A549 (cell line): Measurements from ENCODE around the gene MITF. TPM values are rescaled to one million over a fixed set of nuclear protein-coding genes. Genes with fewer than 3 reads are reported as not detected.

ENCODE experiments used
- ATAC-seq, 2 experiments: fragments of 200-7000 bp in 1 of 2; fragments of >200 bp in 1 of 2; cut with Nextera tagmentation in 1 of 2; cut with Tn5 transposase in 1 of 2; 3 replicates each; pipeline versions ENCODE4 v1.8.0 to v1.9.1; 2018 to 2020; ENCODE audit warnings: mild to moderate bottlenecking in 1 of 2, moderate library complexity in 1 of 2
- CTCF ChIA-PET: fragments of 300-600 bp; sonication (Branson Sonifier 250); formaldehyde crosslinking; extraction: SDS; loops from one replicate; lab custom pipeline; 2021; ENCODE audit warnings: antibody characterized with exemption, inconsistent platforms; lab: Yijun Ruan, JAX
- POLR2A ChIA-PET: fragments of 350-600 bp; formaldehyde crosslinking; extraction: SDS; loops from one replicate; lab custom pipeline; 2021; ENCODE audit warnings: antibody characterized with exemption, inconsistent platforms; lab: Yijun Ruan, JAX
- DNase-seq, 2 experiments: peaks; one replicate each; pipeline versions ENCODE4 v3.0.0 to v3.0.0-alpha.2; 2011 to 2016; ENCODE audit warnings: low read depth in 1 of 2, low spot score in 1 of 2
- FAIRE-seq: peaks from 2 replicates; lab custom pipeline; 2011; peaks lifted over from hg19 to GRCh38; lab: Jason Lieb, UNC
- H3K27ac ChIP-seq, 2 experiments: fragments of >200 bp; sonication (Bioruptor Twin); formaldehyde crosslinking; 3 replicates each; pipeline ENCODE4 v1.5.1; 2016 to 2017
- H3K4me1 ChIP-seq: fragments of >200 bp; sonication (Bioruptor Twin); formaldehyde crosslinking; 3 replicates; pipeline ENCODE4 v1.6.1; 2016
- H3K4me2 ChIP-seq: fragments of >200 bp; sonication (Bioruptor Twin); formaldehyde crosslinking; 3 replicates; pipeline ENCODE4 v1.6.1; 2016
- H3K4me3 ChIP-seq: fragments of >200 bp; sonication (Bioruptor Twin); formaldehyde crosslinking; 3 replicates; pipeline ENCODE4 v1.5.1; 2016
- H3K9me3 ChIP-seq: fragments of >200 bp; sonication (Bioruptor Twin); formaldehyde crosslinking; 3 replicates; pipeline ENCODE4 v1.6.1; 2016
- CEBPB ChIP-seq, 2 experiments: fragments of >200 bp in 1 of 2; sonication (Bioruptor Twin) in 1 of 2; formaldehyde crosslinking in 1 of 2; IDR thresholded peaks; 2 replicates each; pipeline ENCODE4 v1.6.1; 2012 to 2016
- CHD2 ChIP-seq: fragments of 150-350 bp; IDR thresholded peaks from 2 replicates; pipeline ENCODE4 v1.6.1; 2014; ENCODE audit warnings: low read length; ENCODE audit not compliant: partially characterized antibody
- CHD4 ChIP-seq: fragments of 200-600 bp; sonication (generic); IDR thresholded peaks from 2 replicates; pipeline ENCODE4 v1.6.1; 2016; ENCODE audit warnings: antibody characterized with exemption, mild to moderate bottlenecking, borderline replicate concordance
- ESRRA ChIP-seq: fragments of 150-350 bp; IDR thresholded peaks from 2 replicates; pipeline ENCODE4 v1.6.1; 2014; ENCODE audit warnings: mild to moderate bottlenecking, low read length, borderline replicate concordance
- FOSB ChIP-seq: fragments of 250-450 bp; sonication (Bioruptor Pico); IDR thresholded peaks from 2 replicates; pipeline ENCODE4 v1.5.0; 2020; ENCODE audit warnings: mild to moderate bottlenecking, moderate library complexity
- FOSL2 ChIP-seq, 2 experiments: fragments of 450-650 bp in 1 of 2; fragments of >200 bp in 1 of 2; sonication (Bioruptor Twin) in 1 of 2; formaldehyde crosslinking; IDR thresholded peaks; 2 replicates each; pipeline versions ENCODE4 v1.5.0 to v1.6.1; 2016 to 2020; ENCODE audit warnings: mild to moderate bottlenecking in 1 of 2, moderate library complexity in 1 of 2
- HDAC2 ChIP-seq: fragments of 200-600 bp; sonication (generic); IDR thresholded peaks from 2 replicates; pipeline ENCODE4 v1.6.1; 2016
- HMGXB4 ChIP-seq: fragments of 250-450 bp; sonication (Bioruptor Pico); IDR thresholded peaks from 2 replicates; pipeline ENCODE4 v1.5.0; 2021; ENCODE audit warnings: mild to moderate bottlenecking, moderate library complexity, borderline replicate concordance
- HOXA7 ChIP-seq: fragments of 250-450 bp; sonication (Bioruptor Pico); IDR thresholded peaks from 2 replicates; pipeline ENCODE4 v1.5.0; 2020; ENCODE audit warnings: mild to moderate bottlenecking, moderate library complexity
- HOXB13 ChIP-seq: fragments of 250-450 bp; sonication (Bioruptor Pico); IDR thresholded peaks from 2 replicates; pipeline ENCODE4 v1.5.0; 2020; ENCODE audit warnings: low read depth, mild to moderate bottlenecking, moderate library complexity
- KDM1A ChIP-seq: fragments of 200-600 bp; sonication (generic); IDR thresholded peaks from 2 replicates; pipeline ENCODE4 v1.6.1; 2016; ENCODE audit warnings: low read depth, mild to moderate bottlenecking
- MYC ChIP-seq: IDR thresholded peaks from 2 replicates; pipeline ENCODE4 v1.6.1; 2012; ENCODE audit warnings: mild to moderate bottlenecking, inconsistent platforms, low read length, improper control_type of control experiment, borderline replicate concordance
- NFE2L2 ChIP-seq: fragments of 150-350 bp; conservative IDR thresholded peaks from 2 replicates; pipeline ENCODE4 v1.6.1; 2014; ENCODE audit warnings: low read length
- PBX3 ChIP-seq: IDR thresholded peaks from 2 replicates; pipeline ENCODE4 v1.6.1; 2012
- RAD21 ChIP-seq, 2 experiments: fragments of >200 bp in 1 of 2; sonication (Bioruptor Twin) in 1 of 2; formaldehyde crosslinking in 1 of 2; IDR thresholded peaks in 1 of 2; conservative IDR thresholded peaks in 1 of 2; 2 replicates in 1 of 2; 3 replicates in 1 of 2; pipeline ENCODE4 v1.6.1; 2012 to 2018; ENCODE audit warnings: inconsistent platforms in 1 of 2
- RCOR1 ChIP-seq: fragments of 150-350 bp; IDR thresholded peaks from 2 replicates; pipeline ENCODE4 v1.6.1; 2014; ENCODE audit warnings: antibody characterized with exemption, low read length, low read depth
- SMC3 ChIP-seq: fragments of >200 bp; sonication (Bioruptor Twin); formaldehyde crosslinking; IDR thresholded peaks from 3 replicates; pipeline ENCODE4 v1.6.1; 2018; ENCODE audit warnings: inconsistent platforms
- SREBF2 ChIP-seq: fragments of 450-650 bp; IDR thresholded peaks from 2 replicates; pipeline ENCODE4 v1.6.1; 2014; ENCODE audit warnings: mild to moderate bottlenecking, moderate library complexity
- WGBS: methylation state at CpG from one replicate; pipeline ENCODE4 v1.1.6; 2017; ENCODE audit errors: missing lambda C conversion rate; 5-methylcytosine and 5-hydroxymethylcytosine counted together
- polyA plus RNA-seq, 4 experiments: library from polyadenylated mRNA; depleted of rRNA in 3 of 4; stranded (reverse); fragments of >200 nt; fragmentation: RNase III in 1 of 4; extraction: RNeasy Plus Mini Kit Qiagen cat#74134 plus additional on column Dnase treatment in 1 of 4; gene quantifications; 2 replicates in 3 of 4; 3 replicates in 1 of 4; pipeline ENCODE4 v1.2.3, GENCODE V29; 2011 to 2017
- TF ChIP-seq, protein P1 (sequence below): fragments of 150-350 bp; IDR thresholded peaks from 2 replicates; pipeline ENCODE4 v1.6.1; 2014; ENCODE audit warnings: low read depth, mild to moderate bottlenecking, low read length
- TF ChIP-seq, protein P2 (sequence below): fragments of >200 bp; sonication (Bioruptor Twin); formaldehyde crosslinking; IDR thresholded peaks from 3 replicates; pipeline ENCODE4 v1.5.1; 2016
- TF ChIP-seq, protein P3 (sequence below): IDR thresholded peaks from 2 replicates; pipeline ENCODE4 v1.6.1; 2012
- TF ChIP-seq, protein P4 (sequence below): IDR thresholded peaks from 2 replicates; pipeline ENCODE4 v1.6.1; 2012; ENCODE audit warnings: low read depth, borderline replicate concordance

MITF gene
- polyA plus RNA-seq, 2 of the 4 experiments (the other 2 are of a cell fraction) = 14.3 to 15.9 TPM

- ATAC-seq = peak in 1 of 2 experiments; percentile 24; a peak in 2 of 6 replicates
- CTCF ChIA-PET = no interaction called here
- no peak overlapping the region for H3K4me3 ChIP-seq
- FAIRE-seq = peak; percentile 92
- POLR2A ChIA-PET = no interaction called here
- 13% methylated on average over 3 of the region's 3 CpGs for WGBS
- H3K27ac ChIP-seq = peak overlapping the region; percentile 45 to 50
- DNase-seq = peak in 1 of 2 experiments; percentile 28
- H3K4me1 ChIP-seq = peaks cover 62% of the 10 kb centered on the region
- TF ChIP-seq FOSL2 (IDR thresholded peaks at IDR 0.05) (no peak), FOSL2 (CRISPR knock-in tag; IDR thresholded peaks at IDR 0.05) (peak; percentile 58), SMC3 (no peak)
- no peaks in the 10 kb centered on the region for H3K9me3 ChIP-seq
- peak overlapping the region; percentile 58 for H3K4me2 ChIP-seq
These were observed 48.3 kb downstream of the MITF start for GRCh38 chr3:69787436-69788168.

- DNase-seq = peak in 1 of 2 experiments; percentile 21
- TF ChIP-seq PBX3 (no peak), CEBPB (IDR thresholded peaks at IDR 0.05) (peak; percentile 76 to 87; a peak in 3 of 4 replicates), FOSB (CRISPR knock-in tag) (no peak)
- TF ChIP-seq, protein P1, sequence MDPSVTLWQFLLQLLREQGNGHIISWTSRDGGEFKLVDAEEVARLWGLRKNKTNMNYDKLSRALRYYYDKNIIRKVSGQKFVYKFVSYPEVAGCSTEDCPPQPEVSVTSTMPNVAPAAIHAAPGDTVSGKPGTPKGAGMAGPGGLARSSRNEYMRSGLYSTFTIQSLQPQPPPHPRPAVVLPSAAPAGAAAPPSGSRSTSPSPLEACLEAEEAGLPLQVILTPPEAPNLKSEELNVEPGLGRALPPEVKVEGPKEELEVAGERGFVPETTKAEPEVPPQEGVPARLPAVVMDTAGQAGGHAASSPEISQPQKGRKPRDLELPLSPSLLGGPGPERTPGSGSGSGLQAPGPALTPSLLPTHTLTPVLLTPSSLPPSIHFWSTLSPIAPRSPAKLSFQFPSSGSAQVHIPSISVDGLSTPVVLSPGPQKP = no peak
- TF ChIP-seq, all 56 proteins: peak for 1
- H3K4me2 ChIP-seq = peak overlapping the region; percentile 69
- ATAC-seq (peak; percentile 50 to 60; a peak in 3 of 6 replicates), FAIRE-seq (no peak)
- H3K4me3 ChIP-seq = no peak overlapping the region
- CTCF ChIA-PET = interaction anchor here (0.9 to 9.2 kb wide), 10 partner anchors 9 to 485 kb away, joined by 3 to 226 read pairs (median 8); partner anchors contain the start of gene MITF
- POLR2A ChIA-PET = no interaction called here
- H3K4me1 ChIP-seq = peaks cover 38% of the 10 kb centered on the region
- 54% methylated on average over 6 of the region's 6 CpGs for WGBS
- peak overlapping the region; percentile 23 to 34; a peak in 5 of 6 replicates for H3K27ac ChIP-seq
- H3K9me3 ChIP-seq = no peaks in the 10 kb centered on the region
These were observed 51.8 kb downstream of the MITF start for GRCh38 chr3:69791106-69791505.

DNA sequence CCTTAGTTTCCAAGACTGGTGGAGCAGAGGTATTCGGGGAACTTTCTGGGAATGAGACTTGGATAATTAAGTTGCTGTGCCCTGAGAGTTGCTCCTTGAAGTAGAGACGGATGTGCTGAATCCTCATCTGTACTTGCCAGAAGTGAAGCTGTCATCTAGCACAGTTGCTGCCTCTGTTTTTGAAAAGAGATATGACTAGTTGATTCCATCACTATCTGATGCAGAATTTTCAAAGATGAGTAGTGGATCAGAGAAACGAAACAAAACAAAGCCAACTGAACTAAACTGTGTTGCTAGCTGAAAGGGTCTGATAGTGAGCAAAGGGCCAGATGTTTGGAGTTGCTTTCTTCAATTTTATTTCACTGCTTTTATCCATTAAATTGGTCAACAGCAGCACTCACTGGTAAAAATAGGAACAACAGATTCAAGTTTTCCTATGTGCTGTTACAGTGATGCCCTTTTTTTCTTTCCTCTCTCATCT lies 52.7 kb downstream of the MITF start:
- Histone ChIP-seq H3K9me3 (no peaks in the 10 kb centered on the region), H3K4me1 (peaks cover 31% of the 10 kb centered on the region), H3K27ac (peak overlapping the region in 1 of 2 experiments; percentile 23; a peak in 4 of 6 replicates), H3K4me2 (peak overlapping the region; percentile 69), H3K4me3 (no peak overlapping the region)
- CTCF ChIA-PET = interaction anchor here (0.6 to 9.2 kb wide), 34 partner anchors 8 to 485 kb away, joined by 3 to 226 read pairs (median 4); partner anchors contain the start of gene MITF
- DNase-seq = peak in 1 of 2 experiments; percentile 46
- TF ChIP-seq ESRRA (no peak), CHD4 (no peak), NFE2L2 (no peak), HOXB13 (no peak), SREBF2 (no peak), SMC3 (peak; percentile 93), HOXA7 (CRISPR knock-in tag) (no peak), FOSL2 (IDR thresholded peaks at IDR 0.05) (no peak), FOSL2 (CRISPR knock-in tag; IDR thresholded peaks at IDR 0.05) (no peak), CHD2 (no peak), RCOR1 (no peak), HDAC2 (no peak), MYC (no peak), HMGXB4 (CRISPR knock-in tag) (no peak), KDM1A (no peak), CEBPB (IDR thresholded peaks at IDR 0.05) (no peak), RAD21 (conservative IDR thresholded peaks at IDR 0.05 in 1 of 2, IDR thresholded peaks at IDR 0.05 in 1 of 2) (peak; percentile 92 to 93)
- TF ChIP-seq, protein P2, sequence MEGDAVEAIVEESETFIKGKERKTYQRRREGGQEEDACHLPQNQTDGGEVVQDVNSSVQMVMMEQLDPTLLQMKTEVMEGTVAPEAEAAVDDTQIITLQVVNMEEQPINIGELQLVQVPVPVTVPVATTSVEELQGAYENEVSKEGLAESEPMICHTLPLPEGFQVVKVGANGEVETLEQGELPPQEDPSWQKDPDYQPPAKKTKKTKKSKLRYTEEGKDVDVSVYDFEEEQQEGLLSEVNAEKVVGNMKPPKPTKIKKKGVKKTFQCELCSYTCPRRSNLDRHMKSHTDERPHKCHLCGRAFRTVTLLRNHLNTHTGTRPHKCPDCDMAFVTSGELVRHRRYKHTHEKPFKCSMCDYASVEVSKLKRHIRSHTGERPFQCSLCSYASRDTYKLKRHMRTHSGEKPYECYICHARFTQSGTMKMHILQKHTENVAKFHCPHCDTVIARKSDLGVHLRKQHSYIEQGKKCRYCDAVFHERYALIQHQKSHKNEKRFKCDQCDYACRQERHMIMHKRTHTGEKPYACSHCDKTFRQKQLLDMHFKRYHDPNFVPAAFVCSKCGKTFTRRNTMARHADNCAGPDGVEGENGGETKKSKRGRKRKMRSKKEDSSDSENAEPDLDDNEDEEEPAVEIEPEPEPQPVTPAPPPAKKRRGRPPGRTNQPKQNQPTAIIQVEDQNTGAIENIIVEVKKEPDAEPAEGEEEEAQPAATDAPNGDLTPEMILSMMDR = peak; percentile 84
- TF ChIP-seq, protein P3, sequence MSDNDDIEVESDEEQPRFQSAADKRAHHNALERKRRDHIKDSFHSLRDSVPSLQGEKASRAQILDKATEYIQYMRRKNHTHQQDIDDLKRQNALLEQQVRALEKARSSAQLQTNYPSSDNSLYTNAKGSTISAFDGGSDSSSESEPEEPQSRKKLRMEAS = no peak
- TF ChIP-seq, protein P4, sequence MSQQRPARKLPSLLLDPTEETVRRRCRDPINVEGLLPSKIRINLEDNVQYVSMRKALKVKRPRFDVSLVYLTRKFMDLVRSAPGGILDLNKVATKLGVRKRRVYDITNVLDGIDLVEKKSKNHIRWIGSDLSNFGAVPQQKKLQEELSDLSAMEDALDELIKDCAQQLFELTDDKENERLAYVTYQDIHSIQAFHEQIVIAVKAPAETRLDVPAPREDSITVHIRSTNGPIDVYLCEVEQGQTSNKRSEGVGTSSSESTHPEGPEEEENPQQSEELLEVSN = no peak
- 28% methylated on average over 3 of the region's 3 CpGs for WGBS
- FAIRE-seq = peak; percentile 54
- POLR2A ChIA-PET = no interaction called here
- peak; percentile 82 to 85; a peak in 5 of 6 replicates for ATAC-seq
